MM.1S (cell line): ENCODE results near the gene C3orf70.

Experiments
- EZH2 ChIP-seq: fragments of 300-600 bp; sonication (generic); optimal IDR thresholded peaks from 2 replicates; pipeline ENCODE3; 2017; ENCODE audit warnings: low read depth, mild to moderate bottlenecking, antibody characterized with exemption, low read length, mixed read lengths
- EZH2phosphoT487 ChIP-seq: fragments of 300-600 bp; sonication (generic); IDR thresholded peaks from 2 replicates; pipeline ENCODE4 v1.6.1; 2018; ENCODE audit warnings: antibody characterized with exemption, low read length
- TF ChIP-seq, protein P1 (sequence below): fragments of 300-600 bp; sonication (generic); IDR thresholded peaks from 2 replicates; pipeline ENCODE4 v1.5.1; 2016; ENCODE audit warnings: antibody characterized with exemption, low read length, mixed read lengths

DNA sequence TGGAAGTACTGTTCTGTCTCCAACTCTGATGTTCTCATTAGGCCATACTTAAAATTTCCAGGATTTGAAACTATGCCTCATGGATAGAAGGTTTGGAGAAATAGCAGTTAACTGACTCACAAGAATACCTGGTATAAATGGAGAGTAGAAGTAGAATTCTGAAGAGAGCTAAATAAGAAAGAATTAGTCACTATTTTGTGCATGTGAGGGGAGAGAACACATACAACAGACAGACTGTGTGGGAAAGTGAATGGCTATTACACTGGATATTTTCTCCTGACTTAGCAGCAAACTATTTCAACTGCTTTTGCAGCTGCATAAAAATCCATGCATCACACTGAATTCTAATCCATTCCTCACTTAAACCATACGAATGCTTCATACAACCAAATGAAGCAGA, 71.3 kb downstream of the C3orf70 start:
- TF ChIP-seq, protein P1, sequence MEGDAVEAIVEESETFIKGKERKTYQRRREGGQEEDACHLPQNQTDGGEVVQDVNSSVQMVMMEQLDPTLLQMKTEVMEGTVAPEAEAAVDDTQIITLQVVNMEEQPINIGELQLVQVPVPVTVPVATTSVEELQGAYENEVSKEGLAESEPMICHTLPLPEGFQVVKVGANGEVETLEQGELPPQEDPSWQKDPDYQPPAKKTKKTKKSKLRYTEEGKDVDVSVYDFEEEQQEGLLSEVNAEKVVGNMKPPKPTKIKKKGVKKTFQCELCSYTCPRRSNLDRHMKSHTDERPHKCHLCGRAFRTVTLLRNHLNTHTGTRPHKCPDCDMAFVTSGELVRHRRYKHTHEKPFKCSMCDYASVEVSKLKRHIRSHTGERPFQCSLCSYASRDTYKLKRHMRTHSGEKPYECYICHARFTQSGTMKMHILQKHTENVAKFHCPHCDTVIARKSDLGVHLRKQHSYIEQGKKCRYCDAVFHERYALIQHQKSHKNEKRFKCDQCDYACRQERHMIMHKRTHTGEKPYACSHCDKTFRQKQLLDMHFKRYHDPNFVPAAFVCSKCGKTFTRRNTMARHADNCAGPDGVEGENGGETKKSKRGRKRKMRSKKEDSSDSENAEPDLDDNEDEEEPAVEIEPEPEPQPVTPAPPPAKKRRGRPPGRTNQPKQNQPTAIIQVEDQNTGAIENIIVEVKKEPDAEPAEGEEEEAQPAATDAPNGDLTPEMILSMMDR = no peak
- no peak for TF ChIP-seq EZH2
- TF ChIP-seq EZH2phosphoT487 = no peak
